ENCODE results near the gene GTF2IRD2.
"Not testable (repeated sequence)": the region's sequence is repeated elsewhere in the genome, so short reads cannot be mapped to it uniquely, and the experiment has no call there.

The GTF2IRD2 gene

GRCh38 chr7:74874104-74874747 lies 22.8 kb upstream of the GTF2IRD2 start:
- H2AFZ ChIP-seq (ENCODE audit: low read length); H3K79me2 ChIP-seq (ENCODE audit: insufficient read depth, low read length); H3K9me3 ChIP-seq (ENCODE audit: insufficient read depth, low read depth, low read length); H3K9me2 ChIP-seq (replicated peaks; ENCODE audit: low read depth, low read length); H3K27me3 ChIP-seq (ENCODE audit: insufficient read depth, low read length, poor library complexity, severe bottlenecking); H3F3A ChIP-seq (ENCODE audit: low read depth); H3K9ac ChIP-seq (ENCODE audit: low read depth, low read length, poor library complexity, severe bottlenecking); H3K4me3 ChIP-seq (ENCODE audit: low read length, poor library complexity, severe bottlenecking); H3K4me1 ChIP-seq (ENCODE audit: insufficient read depth, low read length, poor library complexity, severe bottlenecking); H3K4me2 ChIP-seq (ENCODE audit: low read depth, low read length, poor library complexity, severe bottlenecking); H4K20me1 ChIP-seq (ENCODE audit: insufficient read depth, low read length, poor library complexity, severe bottlenecking); H3K36me3 ChIP-seq (ENCODE audit: insufficient read depth, low read length): not testable (repeated sequence)

GRCh38 chr7:74872542-74872941 lies 21.1 kb upstream of the GTF2IRD2 start:
- H3K79me2 ChIP-seq (ENCODE audit: insufficient read depth, low read length); H3K9me2 ChIP-seq (replicated peaks; ENCODE audit: low read depth, low read length); H3K4me1 ChIP-seq (ENCODE audit: insufficient read depth, low read length, poor library complexity, severe bottlenecking); H4K20me1 ChIP-seq (ENCODE audit: insufficient read depth, low read length, poor library complexity, severe bottlenecking); H3K9ac ChIP-seq (ENCODE audit: low read depth, low read length, poor library complexity, severe bottlenecking); H2AFZ ChIP-seq (ENCODE audit: low read length); H3K36me3 ChIP-seq (ENCODE audit: insufficient read depth, low read length); H3K9me3 ChIP-seq (ENCODE audit: insufficient read depth, low read depth, low read length); H3K4me2 ChIP-seq (ENCODE audit: low read depth, low read length, poor library complexity, severe bottlenecking); H3K4me3 ChIP-seq (ENCODE audit: low read length, poor library complexity, severe bottlenecking); H3F3A ChIP-seq (ENCODE audit: low read depth); H3K27me3 ChIP-seq (ENCODE audit: insufficient read depth, low read length, poor library complexity, severe bottlenecking): not testable (repeated sequence)

- not testable (repeated sequence) for H3K9me2 ChIP-seq (replicated peaks; ENCODE audit: low read depth, low read length); H3K4me1 ChIP-seq (ENCODE audit: insufficient read depth, low read length, poor library complexity, severe bottlenecking); H3K9ac ChIP-seq (ENCODE audit: low read depth, low read length, poor library complexity, severe bottlenecking); H3K4me3 ChIP-seq (ENCODE audit: low read length, poor library complexity, severe bottlenecking); H3K9me3 ChIP-seq (ENCODE audit: insufficient read depth, low read depth, low read length); H3K27me3 ChIP-seq (ENCODE audit: insufficient read depth, low read length, poor library complexity, severe bottlenecking); H4K20me1 ChIP-seq (ENCODE audit: insufficient read depth, low read length, poor library complexity, severe bottlenecking); H3K4me2 ChIP-seq (ENCODE audit: low read depth, low read length, poor library complexity, severe bottlenecking); H3K79me2 ChIP-seq (ENCODE audit: insufficient read depth, low read length); H3K36me3 ChIP-seq (ENCODE audit: insufficient read depth, low read length); H3F3A ChIP-seq (ENCODE audit: low read depth); H2AFZ ChIP-seq (ENCODE audit: low read length)
These were observed 14.4 kb upstream of the GTF2IRD2 start for GRCh38 chr7:74865777-74866176.

- not testable (repeated sequence) for H3K4me1 ChIP-seq (ENCODE audit: insufficient read depth, low read length, poor library complexity, severe bottlenecking); H3K4me3 ChIP-seq (ENCODE audit: low read length, poor library complexity, severe bottlenecking); H3K9me2 ChIP-seq (replicated peaks; ENCODE audit: low read depth, low read length); H3K36me3 ChIP-seq (ENCODE audit: insufficient read depth, low read length); H2AFZ ChIP-seq (ENCODE audit: low read length); H3K9ac ChIP-seq (ENCODE audit: low read depth, low read length, poor library complexity, severe bottlenecking); H3F3A ChIP-seq (ENCODE audit: low read depth); H4K20me1 ChIP-seq (ENCODE audit: insufficient read depth, low read length, poor library complexity, severe bottlenecking); H3K79me2 ChIP-seq (ENCODE audit: insufficient read depth, low read length); H3K4me2 ChIP-seq (ENCODE audit: low read depth, low read length, poor library complexity, severe bottlenecking); H3K27me3 ChIP-seq (ENCODE audit: insufficient read depth, low read length, poor library complexity, severe bottlenecking); H3K9me3 ChIP-seq (ENCODE audit: insufficient read depth, low read depth, low read length)
These were observed 1.6 kb downstream of the GTF2IRD2 start for GRCh38 chr7:74849853-74850252.

- H3K4me3 ChIP-seq (ENCODE audit: low read length, poor library complexity, severe bottlenecking); H3K4me2 ChIP-seq (ENCODE audit: low read depth, low read length, poor library complexity, severe bottlenecking); H3K27me3 ChIP-seq (ENCODE audit: insufficient read depth, low read length, poor library complexity, severe bottlenecking); H2AFZ ChIP-seq (ENCODE audit: low read length); H3K79me2 ChIP-seq (ENCODE audit: insufficient read depth, low read length); H3K9me3 ChIP-seq (ENCODE audit: insufficient read depth, low read depth, low read length); H3K9me2 ChIP-seq (replicated peaks; ENCODE audit: low read depth, low read length); H3F3A ChIP-seq (ENCODE audit: low read depth); H3K4me1 ChIP-seq (ENCODE audit: insufficient read depth, low read length, poor library complexity, severe bottlenecking); H3K9ac ChIP-seq (ENCODE audit: low read depth, low read length, poor library complexity, severe bottlenecking); H3K36me3 ChIP-seq (ENCODE audit: insufficient read depth, low read length); H4K20me1 ChIP-seq (ENCODE audit: insufficient read depth, low read length, poor library complexity, severe bottlenecking): not testable (repeated sequence)
These were observed 21.0 kb downstream of the GTF2IRD2 start for GRCh38 chr7:74830411-74830810.

GRCh38 chr7:74829959-74830358 lies 21.4 kb downstream of the GTF2IRD2 start:
- not testable (repeated sequence) for H3K4me2 ChIP-seq (ENCODE audit: low read depth, low read length, poor library complexity, severe bottlenecking)

GRCh38 chr7:74821259-74821658 lies 30.1 kb downstream of the GTF2IRD2 start:
- not testable (repeated sequence) for H3K4me2 ChIP-seq (ENCODE audit: low read depth, low read length, poor library complexity, severe bottlenecking); H3K9ac ChIP-seq (ENCODE audit: low read depth, low read length, poor library complexity, severe bottlenecking); H3K9me2 ChIP-seq (replicated peaks; ENCODE audit: low read depth, low read length); H3K4me1 ChIP-seq (ENCODE audit: insufficient read depth, low read length, poor library complexity, severe bottlenecking); H3K4me3 ChIP-seq (ENCODE audit: low read length, poor library complexity, severe bottlenecking); H2AFZ ChIP-seq (ENCODE audit: low read length); H3K9me3 ChIP-seq (ENCODE audit: insufficient read depth, low read depth, low read length); H3K36me3 ChIP-seq (ENCODE audit: insufficient read depth, low read length); H3K79me2 ChIP-seq (ENCODE audit: insufficient read depth, low read length); H3F3A ChIP-seq (ENCODE audit: low read depth); H3K27me3 ChIP-seq (ENCODE audit: insufficient read depth, low read length, poor library complexity, severe bottlenecking); H4K20me1 ChIP-seq (ENCODE audit: insufficient read depth, low read length, poor library complexity, severe bottlenecking)

More at GRCh38 chr7:74829959-74830358, 21.4 kb downstream of the GTF2IRD2 start:
- not testable (repeated sequence) for H3K9me2 ChIP-seq (replicated peaks; ENCODE audit: low read depth, low read length); H3K36me3 ChIP-seq (ENCODE audit: insufficient read depth, low read length); H4K20me1 ChIP-seq (ENCODE audit: insufficient read depth, low read length, poor library complexity, severe bottlenecking); H3K79me2 ChIP-seq (ENCODE audit: insufficient read depth, low read length); H2AFZ ChIP-seq (ENCODE audit: low read length); H3K4me1 ChIP-seq (ENCODE audit: insufficient read depth, low read length, poor library complexity, severe bottlenecking); H3K4me3 ChIP-seq (ENCODE audit: low read length, poor library complexity, severe bottlenecking); H3K27me3 ChIP-seq (ENCODE audit: insufficient read depth, low read length, poor library complexity, severe bottlenecking); H3K9me3 ChIP-seq (ENCODE audit: insufficient read depth, low read depth, low read length); H3F3A ChIP-seq (ENCODE audit: low read depth); H3K9ac ChIP-seq (ENCODE audit: low read depth, low read length, poor library complexity, severe bottlenecking)

Data from Loucy (cell line).